ENCODE data around the gene STAT5B. TPM values are rescaled to one million over a fixed set of nuclear protein-coding genes. Genes with fewer than 3 reads are reported as not detected.

Gene STAT5B
- total RNA-seq, 2 experiments from 2014 or later, result 128 to 129 TPM

GRCh38 chr17:42197564-42198156 is 78.5 kb downstream of the STAT5B start:
- no peak overlapping the region for H3K27ac Mint-ChIP-seq
- intact Hi-C loops (cut with micrococcal nuclease), result no loop called here
- POLR2A ChIA-PET, result no interaction called here
- no peaks in the 10 kb centered on the region for H3K9me3 Mint-ChIP-seq
- peaks cover 12% of the 10 kb centered on the region for H3K4me1 Mint-ChIP-seq (ENCODE audit: low read depth)
- H3K4me3 Mint-ChIP-seq, result no peak overlapping the region
- TF ChIP-seq CTCF (IDR thresholded peaks at IDR 0.05), result no peak
- no peak for DNase-seq
- peaks cover 11% of the 10 kb centered on the region for H3K36me3 Mint-ChIP-seq (ENCODE audit: low read depth)
- ATAC-seq, result no peak
- CTCF ChIA-PET, result interaction anchor here (0.6 to 1.5 kb wide), 3 partner anchors 24 to 234 kb away, joined by 3 to 4 read pairs (median 3); no protein-coding TSS in a partner anchor
- H3K27me3 Mint-ChIP-seq, result no peaks in the 10 kb centered on the region

GRCh38 chr17:42193969-42194899 is 82.0 kb downstream of the STAT5B start, which contains the start of gene GHDC:
Gene GHDC, minus strand, starts transcription at chr17:42194494. Its CDS starts 913 bp downstream, at chr17:42193581.
- Mint-ChIP-seq H3K27me3 (no peaks in the 10 kb centered on the region), H3K27ac (peak within 1 kb of the TSS; percentile 91), H3K9me3 (no peaks in the 10 kb centered on the region), H3K4me1 (ENCODE audit: low read depth) (peaks cover 17% of the 10 kb centered on the region), H3K4me3 (peak within 1 kb of the TSS; percentile 88), H3K36me3 (ENCODE audit: low read depth) (no peaks in the 10 kb centered on the region)
- peak; percentile 90 for DNase-seq
- ChIA-PET CTCF (interaction anchor here (0.6 to 3.8 kb wide), 18 partner anchors 9 to 323 kb away, joined by 3 to 21 read pairs (median 4); partner anchors contain the start of genes CAVIN1, DNAJC7, HCRT and KCNH4), POLR2A (interaction anchor here (0.8 to 1.6 kb wide), 8 partner anchors 10 to 1174 kb away, joined by 3 to 5 read pairs (median 4); partner anchors contain the start of genes KCNH4, PSME3 and STAT5A)
- TF ChIP-seq CTCF (IDR thresholded peaks at IDR 0.05), result no peak
- intact Hi-C loops (cut with micrococcal nuclease), result no loop called here
- ATAC-seq, result peak; percentile 98

GRCh38 chr17:42193216-42193968 is 82.8 kb downstream of the STAT5B start:
- ChIA-PET CTCF (interaction anchor here (0.7 to 3.8 kb wide), 11 partner anchors 9 to 230 kb away, joined by 3 to 21 read pairs (median 4); partner anchors contain the start of genes CAVIN1, HCRT and KCNH4), POLR2A (interaction anchor here (0.8 to 1.6 kb wide), 5 partner anchors 10 to 1175 kb away, joined by 3 to 5 read pairs (median 5); partner anchors contain the start of genes KCNH4 and STAT5A)
- H3K9me3 Mint-ChIP-seq, result no peaks in the 10 kb centered on the region
- no peak for DNase-seq
- H3K4me3 Mint-ChIP-seq, result peak overlapping the region; percentile 88
- TF ChIP-seq CTCF (IDR thresholded peaks at IDR 0.05), result no peak
- peak overlapping the region; percentile 91 for H3K27ac Mint-ChIP-seq
- H3K4me1 Mint-ChIP-seq (ENCODE audit: low read depth), result peaks cover 17% of the 10 kb centered on the region
- H3K27me3 Mint-ChIP-seq, result no peaks in the 10 kb centered on the region
- no peaks in the 10 kb centered on the region for H3K36me3 Mint-ChIP-seq (ENCODE audit: low read depth)
- ATAC-seq, result no peak
- intact Hi-C loops (cut with micrococcal nuclease), result no loop called here

GRCh38 chr17:42192189-42193126 is 83.7 kb downstream of the STAT5B start:
- no peaks in the 10 kb centered on the region for H3K27me3 Mint-ChIP-seq
- no peak for TF ChIP-seq CTCF (IDR thresholded peaks at IDR 0.05)
- intact Hi-C loops (cut with micrococcal nuclease), result no loop called here
- no peaks in the 10 kb centered on the region for H3K36me3 Mint-ChIP-seq (ENCODE audit: low read depth)
- DNase-seq, result no peak
- peak overlapping the region; percentile 88 for H3K4me3 Mint-ChIP-seq
- ChIA-PET CTCF (interaction anchor here (1.2 to 1.6 kb wide), 2 partner anchors 11 to 30 kb away, joined by 4 to 7 read pairs; no protein-coding TSS in a partner anchor), POLR2A (no interaction called here)
- no peaks in the 10 kb centered on the region for H3K9me3 Mint-ChIP-seq
- no peak for ATAC-seq
- no peak overlapping the region for H3K27ac Mint-ChIP-seq
- peaks cover 17% of the 10 kb centered on the region for H3K4me1 Mint-ChIP-seq (ENCODE audit: low read depth)

Measured in activated CD8-positive, alpha-beta T cell treated with anti-CD3 and anti-CD28 coated beads for 36 hours (primary cell).